GM19467 (cell line): ENCODE data around the gene PPP6R1.

Experiments used
- ATAC-seq: cut with Tn5 transposase; IDR thresholded peaks from one replicate; pipeline ENCODE4 v1.9.1; 2021; ENCODE audit warnings: mild to moderate bottlenecking, moderate library complexity; ENCODE audit not compliant: unreplicated experiment

The PPP6R1 gene, protein sequence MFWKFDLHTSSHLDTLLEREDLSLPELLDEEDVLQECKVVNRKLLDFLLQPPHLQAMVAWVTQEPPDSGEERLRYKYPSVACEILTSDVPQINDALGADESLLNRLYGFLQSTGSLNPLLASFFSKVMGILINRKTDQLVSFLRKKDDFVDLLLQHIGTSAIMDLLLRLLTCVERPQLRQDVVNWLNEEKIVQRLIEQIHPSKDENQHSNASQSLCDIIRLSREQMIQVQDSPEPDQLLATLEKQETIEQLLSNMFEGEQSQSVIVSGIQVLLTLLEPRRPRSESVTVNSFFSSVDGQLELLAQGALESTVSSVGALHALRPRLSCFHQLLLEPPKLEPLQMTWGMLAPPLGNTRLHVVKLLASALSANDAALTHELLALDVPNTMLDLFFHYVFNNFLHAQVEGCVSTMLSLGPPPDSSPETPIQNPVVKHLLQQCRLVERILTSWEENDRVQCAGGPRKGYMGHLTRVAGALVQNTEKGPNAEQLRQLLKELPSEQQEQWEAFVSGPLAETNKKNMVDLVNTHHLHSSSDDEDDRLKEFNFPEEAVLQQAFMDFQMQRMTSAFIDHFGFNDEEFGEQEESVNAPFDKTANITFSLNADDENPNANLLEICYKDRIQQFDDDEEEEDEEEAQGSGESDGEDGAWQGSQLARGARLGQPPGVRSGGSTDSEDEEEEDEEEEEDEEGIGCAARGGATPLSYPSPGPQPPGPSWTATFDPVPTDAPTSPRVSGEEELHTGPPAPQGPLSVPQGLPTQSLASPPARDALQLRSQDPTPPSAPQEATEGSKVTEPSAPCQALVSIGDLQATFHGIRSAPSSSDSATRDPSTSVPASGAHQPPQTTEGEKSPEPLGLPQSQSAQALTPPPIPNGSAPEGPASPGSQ

DNA sequence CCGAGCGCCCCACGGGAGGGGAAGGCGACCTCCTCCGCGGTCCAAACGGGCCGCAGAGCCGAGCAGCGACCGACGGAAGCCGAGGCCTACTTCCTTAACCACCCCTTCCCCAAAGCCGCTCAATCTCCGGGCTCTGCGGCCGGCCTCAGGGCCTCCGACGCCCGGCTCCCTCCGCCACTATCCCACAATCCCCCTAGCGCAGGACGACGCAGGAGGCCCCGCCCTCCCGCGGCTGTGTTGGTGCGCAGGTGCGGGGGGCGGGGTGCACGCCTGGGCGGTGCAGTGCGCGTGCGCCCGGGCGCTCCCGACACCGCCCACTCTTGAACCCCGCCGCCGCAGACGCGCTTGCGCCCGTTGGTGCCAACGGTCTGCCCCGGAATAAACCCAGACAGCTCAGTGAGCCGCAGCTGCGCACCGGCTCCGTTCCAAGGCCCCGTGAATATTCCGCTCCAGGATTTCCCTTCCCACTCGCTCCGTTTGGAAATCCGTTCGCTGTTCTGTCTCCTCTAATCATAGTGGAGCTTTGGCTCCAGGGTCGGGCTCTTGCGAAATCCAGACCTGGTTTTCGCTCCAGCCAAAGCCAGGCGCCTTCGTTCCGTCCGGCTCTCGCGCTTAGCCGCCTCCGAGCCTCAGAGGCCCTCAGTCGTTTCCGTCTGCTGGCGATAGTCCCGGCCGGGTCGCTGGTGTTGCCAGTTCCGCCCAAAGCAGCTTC is at the start of gene PPP6R1:
Gene PPP6R1, minus strand, starts transcription at position 190 of the 712 bp plus-strand sequence. CDS start 11,914 bp downstream, outside the sequence.
- peak; percentile 58 for ATAC-seq

DNA sequence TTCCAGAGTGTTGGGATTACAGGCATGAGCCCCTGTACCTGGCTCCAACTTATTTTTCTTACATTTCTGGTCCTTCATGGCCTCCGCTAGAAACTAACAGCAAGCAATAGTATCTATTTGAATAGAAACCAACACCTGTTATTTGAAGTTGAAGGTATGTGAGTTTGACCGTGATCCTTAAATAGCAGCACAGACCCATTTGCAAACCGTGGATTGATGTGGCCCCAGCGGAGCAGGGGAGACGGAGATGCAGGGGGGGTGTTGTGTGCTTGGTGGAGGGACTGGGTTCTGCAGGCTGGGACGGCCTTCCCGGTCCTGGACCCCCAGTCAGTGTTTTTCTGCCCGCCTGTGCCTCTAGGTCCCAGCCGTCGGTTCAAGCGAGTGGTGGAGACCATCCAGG is 49.5 kb upstream of the PPP6R1 start:
- ATAC-seq = no peak

DNA sequence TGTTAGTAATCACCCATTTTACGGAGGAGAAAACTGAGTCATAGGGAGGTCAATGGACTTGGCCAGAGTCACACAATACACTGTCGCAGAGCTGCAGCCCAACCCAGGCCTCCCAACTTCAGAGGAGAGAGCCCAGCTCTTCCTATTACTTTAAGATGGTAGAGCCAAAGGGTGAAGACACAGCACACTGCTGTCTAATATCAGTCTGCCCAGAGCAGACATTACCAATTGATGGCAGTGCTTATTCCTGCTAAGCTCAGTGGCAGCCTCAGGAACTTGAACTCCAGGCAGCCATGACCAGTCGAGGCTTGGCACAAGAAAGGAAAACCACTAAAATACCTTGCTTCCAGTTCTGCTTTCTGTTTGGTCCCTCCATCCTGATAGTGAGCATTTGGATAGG is 47.9 kb upstream of the PPP6R1 start:
- no peak for ATAC-seq

DNA sequence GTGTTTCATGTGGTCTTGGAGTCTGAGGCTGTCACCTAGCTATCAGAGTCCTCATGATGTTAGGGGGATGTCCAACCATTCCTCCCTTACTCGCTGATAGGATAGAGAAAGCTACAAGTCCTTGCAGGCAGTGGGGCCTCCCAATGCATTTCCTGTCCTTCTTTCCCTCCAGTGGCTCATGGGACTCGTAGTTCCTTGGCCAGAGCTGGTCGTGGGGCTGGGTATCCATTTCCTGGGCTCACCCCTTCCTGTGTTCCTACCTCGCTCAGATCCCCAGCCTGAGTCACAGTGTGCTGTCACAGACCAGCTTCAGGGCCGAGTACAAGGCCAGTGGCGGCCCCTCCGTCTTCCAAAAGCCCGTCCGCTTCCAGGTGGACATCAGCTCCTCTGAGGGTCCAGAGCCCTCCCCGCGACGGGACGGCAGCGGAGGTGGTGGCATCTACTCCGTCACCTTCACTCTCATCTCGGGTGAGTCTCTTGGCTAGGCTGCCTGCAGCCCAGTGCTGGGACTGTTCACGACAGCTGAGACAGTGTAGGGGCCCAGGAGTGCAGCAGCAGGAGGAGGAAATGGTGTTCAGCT is 47.3 kb upstream of the PPP6R1 start:
- ATAC-seq = no peak

DNA sequence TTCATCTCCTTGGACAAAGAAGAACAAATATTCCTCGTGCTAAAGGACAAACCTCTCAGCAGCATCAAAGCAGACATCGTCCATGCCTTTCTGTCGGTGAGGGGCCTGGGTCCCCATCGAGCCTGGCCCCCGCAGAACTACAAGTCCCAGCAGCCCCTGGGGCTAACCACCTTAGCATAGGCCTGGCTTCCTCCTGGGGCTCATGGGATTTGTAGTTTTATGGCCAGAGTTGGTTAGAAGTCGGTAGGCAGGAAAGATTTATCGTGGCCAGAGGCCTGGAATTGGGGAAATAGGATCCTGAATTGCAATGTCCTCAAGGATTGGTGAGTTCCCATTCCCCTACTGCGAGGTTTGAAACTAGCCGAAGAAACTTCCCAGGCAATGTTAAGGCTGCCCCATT is 46.7 kb upstream of the PPP6R1 start:
- no peak for ATAC-seq

DNA sequence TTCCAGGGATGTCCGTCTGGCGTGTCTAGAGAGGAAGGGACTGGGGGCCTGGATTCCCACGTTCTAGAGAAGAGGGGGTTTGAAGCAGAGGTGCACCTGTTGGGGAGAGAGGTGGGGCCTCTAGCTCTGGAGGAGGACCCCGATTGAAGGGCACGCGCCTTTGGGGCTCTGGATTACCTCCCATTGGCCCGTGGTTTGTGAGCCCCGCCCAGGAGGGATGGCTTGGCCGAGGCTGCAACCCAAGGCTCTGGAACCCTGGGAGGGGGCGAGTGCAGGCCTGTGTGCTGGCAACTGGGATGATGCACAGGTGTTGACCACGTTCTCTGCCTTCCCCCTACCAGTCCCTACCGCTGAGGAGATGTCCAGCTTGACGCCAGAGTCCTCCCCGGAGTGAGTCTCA is 46.2 kb upstream of the PPP6R1 start:
- ATAC-seq = no peak

DNA sequence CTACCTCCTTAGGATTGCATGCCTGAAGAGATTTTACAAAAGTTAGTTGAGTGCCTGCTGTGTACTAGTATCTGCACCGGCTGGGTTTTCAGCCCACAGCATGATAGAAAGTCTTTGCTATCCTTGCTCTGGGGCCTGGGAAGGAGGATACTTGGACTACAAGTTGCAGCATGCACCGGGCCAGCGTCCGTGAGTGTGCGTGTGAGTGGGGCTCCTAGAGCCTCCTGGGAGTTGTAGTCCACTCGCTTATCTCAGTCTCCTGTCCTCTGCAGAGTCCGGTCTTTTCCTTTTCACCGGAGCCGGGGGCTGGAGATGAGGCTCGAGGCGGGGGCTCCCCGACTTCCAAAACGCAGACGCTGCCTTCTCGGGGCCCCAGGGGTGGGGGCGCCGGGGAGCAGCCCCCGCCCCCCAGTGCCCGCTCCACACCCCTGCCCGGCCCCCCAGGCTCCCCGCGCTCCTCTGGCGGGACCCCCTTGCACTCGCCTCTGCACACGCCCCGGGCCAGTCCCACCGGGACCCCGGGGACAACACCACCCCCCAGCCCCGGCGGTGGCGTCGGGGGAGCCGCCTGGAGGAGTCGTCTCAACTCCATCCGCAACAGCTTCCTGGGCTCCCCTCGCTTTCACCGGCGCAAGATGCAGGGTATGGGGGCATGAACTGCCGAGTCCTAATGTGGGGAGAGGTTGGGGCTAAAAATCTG is 45.6 kb upstream of the PPP6R1 start:
- no peak for ATAC-seq

DNA sequence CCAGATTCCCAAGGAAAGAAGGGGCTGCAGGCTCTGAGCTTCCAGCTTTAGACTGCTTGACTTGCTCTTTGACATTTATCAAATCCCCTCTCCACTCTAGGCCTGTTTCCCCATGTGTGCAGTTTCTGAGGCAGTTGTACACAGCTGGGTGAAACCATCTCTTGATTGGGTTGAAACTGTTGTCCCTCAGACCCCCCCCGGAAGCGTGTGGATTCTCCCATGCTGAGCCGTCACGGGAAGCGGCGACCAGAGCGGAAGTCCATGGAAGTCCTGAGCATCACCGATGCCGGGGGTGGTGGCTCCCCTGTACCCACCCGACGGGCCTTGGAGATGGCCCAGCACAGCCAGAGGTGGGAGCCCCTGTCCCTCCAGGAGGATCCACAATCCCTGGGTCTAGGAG is 44.7 kb upstream of the PPP6R1 start:
- no peak for ATAC-seq

DNA sequence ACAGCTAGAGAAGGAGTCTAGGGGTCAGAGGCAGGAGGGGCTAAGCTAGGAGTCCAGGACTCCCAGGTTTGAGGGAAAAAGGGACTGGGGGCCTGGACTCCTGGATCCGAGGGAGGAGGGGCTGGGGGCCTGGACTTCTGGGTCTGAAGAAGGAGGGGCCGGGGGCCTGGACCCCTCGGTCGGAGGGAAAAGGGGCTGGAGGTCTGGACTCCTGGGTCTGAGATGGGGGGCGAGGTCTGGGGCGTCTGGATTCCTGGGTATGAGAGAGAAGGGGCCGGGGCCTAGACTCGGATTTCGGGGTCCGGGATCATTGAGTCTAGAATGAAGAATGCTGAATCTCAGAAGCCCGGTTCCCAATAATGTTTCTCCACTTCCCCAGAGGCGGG is 43.5 kb upstream of the PPP6R1 start:
- ATAC-seq = no peak

DNA sequence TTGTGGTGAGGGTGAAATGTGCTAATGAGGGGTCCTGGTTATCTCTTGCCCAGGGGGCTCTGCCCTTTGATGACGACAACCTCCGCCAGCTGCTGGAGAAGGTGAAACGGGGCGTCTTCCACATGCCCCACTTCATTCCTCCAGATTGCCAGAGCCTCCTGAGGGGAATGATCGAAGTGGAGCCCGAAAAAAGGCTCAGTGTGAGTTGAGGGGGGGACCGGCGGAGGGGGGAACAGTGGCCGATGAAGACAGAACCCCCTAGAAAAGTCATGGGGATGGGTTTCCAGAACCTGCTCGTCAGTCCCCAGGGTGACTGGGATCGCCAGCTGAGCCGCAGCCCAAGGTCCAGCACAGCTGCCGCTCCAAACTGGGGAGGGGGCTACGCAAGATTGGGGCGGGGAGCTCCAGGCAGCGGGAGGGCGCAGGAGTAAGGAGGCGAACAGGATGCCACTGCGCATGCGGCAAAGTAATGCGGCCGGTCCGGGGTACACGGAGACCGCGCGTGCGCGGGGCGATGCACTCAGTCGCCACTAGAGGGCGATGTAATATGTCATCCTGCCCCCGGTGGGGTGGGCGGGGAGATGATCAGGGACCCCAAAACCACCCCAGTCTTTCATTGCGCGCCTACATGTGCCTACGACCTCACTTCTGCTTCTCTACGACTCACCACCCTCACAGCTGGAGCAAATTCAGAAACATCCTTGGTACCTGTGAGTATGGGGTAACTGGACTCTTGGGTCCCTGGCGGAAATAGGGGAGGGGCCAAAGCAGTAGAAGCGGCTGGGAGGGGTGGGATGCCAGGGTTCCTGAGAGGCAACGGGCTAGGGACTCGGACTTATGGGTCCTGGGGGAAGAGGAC is 42.9 kb upstream of the PPP6R1 start:
- ATAC-seq = peak; percentile 70

DNA sequence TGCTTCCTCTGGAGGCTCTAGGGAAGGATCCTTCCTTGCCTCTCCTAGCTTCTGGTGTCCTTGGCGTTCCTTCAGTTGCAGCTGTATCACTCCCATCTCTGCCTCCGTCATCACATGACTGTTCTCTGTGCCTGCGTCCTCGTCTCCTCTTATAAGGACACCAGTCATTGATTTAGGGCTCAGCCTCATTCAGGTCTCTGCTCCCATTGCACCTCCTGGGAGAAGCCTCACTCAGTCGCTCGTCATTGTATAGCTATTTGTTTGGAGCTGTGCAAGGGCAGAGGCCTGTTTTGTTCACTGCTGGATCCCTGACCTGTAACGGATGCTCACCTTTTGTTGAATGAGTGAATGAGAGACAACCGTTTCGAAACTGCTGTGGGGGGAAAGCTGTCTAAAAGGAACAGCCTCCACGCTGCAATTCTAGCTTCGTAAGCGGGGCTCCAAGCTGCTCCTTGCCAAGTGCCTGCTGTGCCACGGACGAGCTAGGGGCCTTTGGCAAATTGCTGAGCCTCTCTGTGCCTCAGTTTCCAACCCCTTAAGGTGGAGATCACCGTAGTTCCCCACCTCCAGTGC is 42.2 kb upstream of the PPP6R1 start:
- no peak for ATAC-seq

DNA sequence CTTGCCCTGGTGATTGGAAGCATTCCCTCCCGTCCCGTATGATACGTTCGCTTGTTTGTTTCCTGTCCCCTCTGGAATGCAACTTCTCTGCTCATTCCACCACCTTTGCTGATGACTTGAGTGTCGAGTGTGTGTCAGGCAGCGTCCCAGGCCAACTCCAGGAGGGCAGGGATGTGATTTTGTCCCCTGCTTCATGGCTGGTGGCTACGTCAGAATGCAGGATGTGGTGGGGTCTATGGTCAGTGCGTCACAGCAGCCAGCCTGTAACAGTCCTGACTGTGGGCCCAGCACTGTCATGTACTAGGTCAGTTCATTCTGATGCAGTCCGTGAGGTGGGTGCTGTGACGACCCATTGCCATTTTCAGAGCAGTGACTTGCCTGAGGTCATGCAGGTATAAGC is 41.2 kb upstream of the PPP6R1 start:
- no peak for ATAC-seq

DNA sequence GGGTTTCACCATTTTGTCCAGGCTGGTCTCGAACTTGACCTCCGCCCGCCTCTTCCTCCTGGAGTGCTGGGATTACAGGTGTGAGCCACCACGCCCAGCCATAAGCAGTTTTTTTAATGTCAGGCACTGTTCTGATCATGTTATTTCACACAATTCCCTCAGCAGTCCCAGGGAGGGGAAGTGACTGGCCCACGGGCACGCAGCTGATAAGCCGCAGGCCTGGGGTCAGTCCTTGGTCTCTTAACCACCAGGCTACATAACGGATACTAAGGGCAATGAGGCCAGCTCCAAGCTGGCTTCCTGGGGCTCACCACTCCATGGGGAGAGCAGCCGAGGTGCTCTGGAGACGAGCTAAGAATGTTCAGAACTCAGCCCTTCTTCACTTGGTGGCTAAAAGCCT is 38.5 kb upstream of the PPP6R1 start:
- no peak for ATAC-seq

DNA sequence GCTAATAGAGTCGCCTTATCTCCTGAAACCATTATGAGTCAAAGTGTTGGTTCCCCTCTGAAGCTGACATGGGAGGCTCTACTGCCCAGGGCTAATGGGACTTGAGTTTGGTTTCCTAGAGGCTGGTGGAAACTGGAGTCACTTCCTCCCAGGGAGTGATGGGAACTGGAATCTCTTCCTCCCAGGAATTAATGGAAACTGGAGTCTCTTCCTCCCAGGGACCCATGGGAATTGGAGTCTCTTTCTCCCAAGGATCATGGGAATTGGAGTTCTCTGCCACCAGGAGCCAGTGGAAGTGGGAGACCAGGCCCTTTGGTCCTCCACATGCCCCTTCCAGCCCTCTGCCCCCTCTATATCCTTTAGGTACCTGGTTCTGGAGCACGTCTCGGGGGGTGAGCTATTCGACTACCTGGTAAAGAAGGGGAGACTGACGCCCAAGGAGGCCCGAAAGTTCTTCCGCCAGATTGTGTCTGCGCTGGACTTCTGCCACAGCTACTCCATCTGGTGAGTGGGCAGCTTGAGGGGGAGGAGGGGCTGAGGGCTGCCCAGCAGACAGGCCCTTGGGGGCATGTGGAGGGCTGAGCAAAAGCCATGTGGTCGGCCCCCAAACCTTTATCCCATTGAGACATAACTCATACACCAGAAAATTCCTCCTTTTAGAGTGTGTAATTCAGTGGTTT is 30.4 kb upstream of the PPP6R1 start:
- no peak for ATAC-seq

DNA sequence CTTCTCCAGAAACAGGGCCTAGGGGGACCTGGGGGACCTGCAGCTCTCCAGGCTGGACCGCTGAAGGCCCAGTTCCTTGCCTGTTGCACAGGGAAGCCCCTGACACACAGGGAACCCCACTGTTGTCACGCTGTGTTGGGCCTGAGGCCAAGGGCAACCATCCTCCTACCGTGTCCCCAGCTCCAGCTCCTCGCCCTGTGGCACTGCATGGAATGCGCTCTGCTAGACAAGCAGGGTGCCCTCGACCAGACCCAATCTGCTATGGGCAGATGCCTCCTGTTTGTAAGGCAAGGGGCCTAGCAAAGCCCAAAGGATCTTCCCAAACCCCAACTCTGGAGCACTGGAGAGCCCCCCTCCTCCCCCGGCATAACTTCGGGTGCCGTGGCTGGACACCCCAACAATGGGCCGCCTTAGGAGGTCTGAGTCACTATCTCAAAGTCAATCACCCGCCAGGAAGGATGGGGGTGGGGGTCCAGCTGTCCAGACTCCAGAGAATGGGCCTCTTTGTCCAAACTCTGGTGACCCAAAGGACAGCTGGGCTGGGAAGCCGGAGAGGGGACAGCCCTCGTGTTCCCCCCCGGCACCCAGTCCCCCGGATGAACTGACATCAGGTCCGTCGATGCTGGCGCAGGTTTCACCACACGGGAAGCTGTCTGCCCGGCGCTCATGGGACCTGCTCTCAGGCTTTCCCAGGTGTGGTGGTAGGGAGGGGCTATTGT is 28.7 kb upstream of the PPP6R1 start:
- ATAC-seq = no peak

DNA sequence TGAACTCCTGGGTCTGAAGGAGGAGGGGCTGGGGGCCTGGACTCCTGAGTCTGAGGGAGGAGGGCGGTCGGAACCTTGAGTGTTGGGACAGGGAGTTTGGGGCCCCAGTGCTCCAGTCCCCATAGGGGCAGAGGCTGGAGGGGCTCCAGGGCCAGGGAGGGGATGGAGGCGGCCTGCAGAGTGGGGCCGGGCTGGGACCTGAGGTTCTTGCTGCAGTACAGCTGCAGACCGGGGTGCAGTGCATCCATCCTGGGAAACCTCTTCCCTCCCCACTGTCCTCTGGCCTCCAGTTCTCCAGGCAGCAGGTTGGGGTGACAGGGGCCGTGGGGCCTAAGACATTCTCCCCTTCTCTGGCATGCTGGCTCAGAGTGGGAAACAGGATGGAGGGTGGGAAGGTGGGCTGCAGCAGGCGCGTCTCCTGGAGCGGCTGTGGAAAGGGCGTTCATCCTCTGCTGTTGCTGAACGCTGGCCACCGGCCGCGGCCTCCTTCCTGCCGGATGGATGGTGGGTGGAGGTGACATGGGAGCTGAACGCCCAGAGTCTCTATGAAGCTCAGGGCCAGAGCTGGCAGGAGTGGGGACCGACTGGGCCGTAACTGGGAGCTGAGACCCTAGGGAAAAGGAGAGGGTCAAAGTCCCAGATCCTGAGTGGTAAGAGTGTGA is 26.5 kb upstream of the PPP6R1 start:
- no peak for ATAC-seq

DNA sequence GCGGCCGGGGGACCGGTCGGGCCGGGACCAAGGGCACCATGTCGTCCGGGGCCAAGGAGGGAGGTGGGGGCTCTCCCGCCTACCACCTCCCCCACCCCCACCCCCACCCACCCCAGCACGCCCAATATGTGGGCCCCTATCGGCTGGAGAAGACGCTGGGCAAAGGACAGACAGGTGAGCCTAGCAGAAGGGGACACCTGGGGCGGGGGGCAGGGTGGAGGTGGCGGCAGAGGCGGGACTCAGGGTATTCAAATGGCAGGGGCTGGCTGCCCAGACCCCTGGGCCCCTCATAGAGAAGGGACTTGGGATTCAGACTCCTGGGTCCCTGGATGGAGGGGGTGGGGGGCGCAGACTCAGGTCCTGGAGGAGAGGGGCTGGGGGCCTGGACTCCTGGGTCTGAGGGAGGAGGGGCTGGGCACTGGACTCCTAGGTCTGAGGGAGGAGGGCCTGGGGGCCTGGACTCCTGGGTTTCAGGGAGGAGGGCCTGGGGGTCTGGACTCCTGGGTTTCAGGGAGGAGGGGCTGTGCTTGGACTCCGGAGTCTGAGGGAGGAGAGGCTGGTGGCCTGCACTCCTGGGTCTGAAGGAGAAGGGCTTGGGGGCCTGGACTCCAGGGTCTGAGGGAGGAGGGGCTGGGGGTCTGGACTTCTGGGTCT is 25.7 kb upstream of the PPP6R1 start:
- no peak for ATAC-seq
